ENCODE data around the gene AAK1.

DNA sequence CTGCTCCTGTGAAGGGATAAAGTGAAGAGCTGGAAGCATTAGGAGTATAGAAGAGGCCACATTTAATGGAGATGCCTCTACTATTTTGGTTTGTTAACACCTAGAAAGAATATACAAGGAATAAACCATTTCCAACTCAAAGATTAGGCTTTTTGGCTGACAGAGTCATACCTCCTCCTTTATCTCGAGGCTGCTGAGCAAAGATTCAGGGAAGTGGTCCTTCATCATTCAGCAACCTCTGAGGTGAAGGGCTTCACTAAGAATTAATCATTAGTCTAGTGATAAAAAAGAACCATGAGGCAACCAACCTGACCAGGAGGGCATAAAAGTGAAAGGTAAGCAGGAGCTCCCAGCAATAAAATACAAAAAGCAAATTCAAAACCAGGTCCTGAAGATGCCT is 25.8 kb downstream of the AAK1 start:
- TF ChIP-seq, protein P1, sequence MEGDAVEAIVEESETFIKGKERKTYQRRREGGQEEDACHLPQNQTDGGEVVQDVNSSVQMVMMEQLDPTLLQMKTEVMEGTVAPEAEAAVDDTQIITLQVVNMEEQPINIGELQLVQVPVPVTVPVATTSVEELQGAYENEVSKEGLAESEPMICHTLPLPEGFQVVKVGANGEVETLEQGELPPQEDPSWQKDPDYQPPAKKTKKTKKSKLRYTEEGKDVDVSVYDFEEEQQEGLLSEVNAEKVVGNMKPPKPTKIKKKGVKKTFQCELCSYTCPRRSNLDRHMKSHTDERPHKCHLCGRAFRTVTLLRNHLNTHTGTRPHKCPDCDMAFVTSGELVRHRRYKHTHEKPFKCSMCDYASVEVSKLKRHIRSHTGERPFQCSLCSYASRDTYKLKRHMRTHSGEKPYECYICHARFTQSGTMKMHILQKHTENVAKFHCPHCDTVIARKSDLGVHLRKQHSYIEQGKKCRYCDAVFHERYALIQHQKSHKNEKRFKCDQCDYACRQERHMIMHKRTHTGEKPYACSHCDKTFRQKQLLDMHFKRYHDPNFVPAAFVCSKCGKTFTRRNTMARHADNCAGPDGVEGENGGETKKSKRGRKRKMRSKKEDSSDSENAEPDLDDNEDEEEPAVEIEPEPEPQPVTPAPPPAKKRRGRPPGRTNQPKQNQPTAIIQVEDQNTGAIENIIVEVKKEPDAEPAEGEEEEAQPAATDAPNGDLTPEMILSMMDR (IDR thresholded peaks at IDR 0.05): no peak
- TF ChIP-seq POLR2A (IDR thresholded peaks at IDR 0.05): no peak
